ENCODE results near the gene UBE2D3. TPM values are rescaled to one million over a fixed set of nuclear protein-coding genes. Genes with fewer than 3 reads are reported as not detected.

Gene UBE2D3
- total RNA-seq, 2 experiments from 2014 or later, result 347 to 363 TPM

GRCh38 chr4:102823897-102824296, 3.5 kb downstream of the UBE2D3 start:
- peak overlapping the region; percentile 89 for H3K4me3 ChIP-seq (ENCODE audit: low read depth, low read length, poor library complexity, severe bottlenecking)
- H3K4me1 ChIP-seq (ENCODE audit: insufficient read depth, low read length, poor library complexity, severe bottlenecking), result peaks cover 50% of the 10 kb centered on the region
- CTCF ChIA-PET (ENCODE audit: unreplicated experiment), result interaction anchor here (1.1 kb wide), 1 partner anchor 14 kb away, joined by 3 read pairs; no protein-coding TSS in a partner anchor
- no peaks in the 10 kb centered on the region for H3K9me2 ChIP-seq (ENCODE audit: insufficient read depth, low read length)
- H3K79me2 ChIP-seq (ENCODE audit: insufficient read depth, low read depth, low read length), result peaks cover 88% of the 10 kb centered on the region
- H3K4me2 ChIP-seq (ENCODE audit: low read length), result peak overlapping the region; percentile 86
- no TSS peak for BruUV-seq (replicated peaks)
- no peak for DNase-seq (ENCODE audit: low spot score)
- H4K20me1 ChIP-seq (ENCODE audit: insufficient read depth, low read length), result peaks cover 56% of the 10 kb centered on the region
- H3K9me3 ChIP-seq (ENCODE audit: low read length), result no peaks in the 10 kb centered on the region
- H2AFZ ChIP-seq (ENCODE audit: low read length), result no peak overlapping the region
- POLR2A ChIA-PET, result interaction anchor here (2.4 to 11.2 kb wide), 3 partner anchors 8 to 42 kb away, joined by 10 to 116 read pairs (median 63); partner anchors contain the start of gene CISD2
- peaks cover 78% of the 10 kb centered on the region for H3K36me3 ChIP-seq (ENCODE audit: insufficient read depth, low read length)
- H3K27ac ChIP-seq (ENCODE audit: low read depth, low read length, poor library complexity, severe bottlenecking), result no peak overlapping the region
- intact Hi-C loops (cut with micrococcal nuclease; ENCODE audit: unreplicated experiment), result no loop called here
- TF ChIP-seq EZH2phosphoT487 (IDR thresholded peaks at IDR 0.05; ENCODE audit: borderline replicate concordance, low read depth, low read length), result no peak
- no peak for TF ChIP-seq CTCF (conservative IDR thresholded peaks at IDR 0.05; ENCODE audit: low read length)

GRCh38 chr4:102823464-102823863, 3.9 kb downstream of the UBE2D3 start:
- Histone ChIP-seq H3K79me2 (ENCODE audit: insufficient read depth, low read depth, low read length) (peaks cover 88% of the 10 kb centered on the region), H3K36me3 (ENCODE audit: insufficient read depth, low read length) (peaks cover 82% of the 10 kb centered on the region), H3K9me2 (ENCODE audit: insufficient read depth, low read length) (no peaks in the 10 kb centered on the region), H3K27ac (ENCODE audit: low read depth, low read length, poor library complexity, severe bottlenecking) (no peak overlapping the region), H3K9me3 (ENCODE audit: low read length) (no peaks in the 10 kb centered on the region), H2AFZ (ENCODE audit: low read length) (no peak overlapping the region), H4K20me1 (ENCODE audit: insufficient read depth, low read length) (peaks cover 60% of the 10 kb centered on the region), H3K4me3 (ENCODE audit: low read depth, low read length, poor library complexity, severe bottlenecking) (peak overlapping the region; percentile 89), H3K4me1 (ENCODE audit: insufficient read depth, low read length, poor library complexity, severe bottlenecking) (peaks cover 53% of the 10 kb centered on the region), H3K4me2 (ENCODE audit: low read length) (peak overlapping the region; percentile 86)
- no peak for DNase-seq (ENCODE audit: low spot score)
- ChIA-PET CTCF (ENCODE audit: unreplicated experiment) (interaction anchor here (0.7 to 1.2 kb wide), 3 partner anchors 14 to 28 kb away, joined by 3 read pairs; no protein-coding TSS in a partner anchor), POLR2A (interaction anchor here (1.0 to 11.2 kb wide), 4 partner anchors 12 to 63 kb away, joined by 4 to 116 read pairs (median 35); partner anchors contain the start of genes CISD2 and MANBA)
- BruUV-seq (replicated peaks), result no TSS peak
- TF ChIP-seq CTCF (conservative IDR thresholded peaks at IDR 0.05; ENCODE audit: low read length) (no peak), EZH2phosphoT487 (IDR thresholded peaks at IDR 0.05; ENCODE audit: borderline replicate concordance, low read depth, low read length) (no peak)
- intact Hi-C loops (cut with micrococcal nuclease; ENCODE audit: unreplicated experiment), result no loop called here
